Measurements from ENCODE around the gene AMBP.
"Not testable (repeated sequence)": the region's sequence is repeated elsewhere in the genome, so short reads cannot be mapped to it uniquely, and the experiment has no call there.

AMBP gene

DNA sequence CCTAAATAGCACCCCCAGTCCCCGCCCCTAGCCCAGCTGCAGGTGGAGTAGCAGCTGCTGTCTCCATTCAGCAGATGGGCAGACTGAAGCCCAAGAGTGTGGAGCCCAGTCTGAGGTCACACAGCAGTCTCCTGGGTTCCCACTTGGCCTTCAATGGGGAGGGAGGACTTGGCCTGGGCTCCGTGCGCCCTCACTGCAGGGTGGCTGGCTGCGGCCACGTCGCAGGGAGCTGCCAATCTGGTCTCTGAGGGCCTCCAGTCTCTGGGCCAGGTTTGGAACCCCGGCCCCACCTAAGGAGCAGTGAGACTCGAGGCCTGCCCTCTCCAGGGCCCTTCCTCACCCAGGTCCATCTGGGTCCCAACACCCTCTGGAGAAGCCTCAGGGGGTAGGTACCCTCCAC, 13.6 kb upstream of the AMBP start:
- no peak for DNase-seq (ENCODE audit: low read depth)

DNA sequence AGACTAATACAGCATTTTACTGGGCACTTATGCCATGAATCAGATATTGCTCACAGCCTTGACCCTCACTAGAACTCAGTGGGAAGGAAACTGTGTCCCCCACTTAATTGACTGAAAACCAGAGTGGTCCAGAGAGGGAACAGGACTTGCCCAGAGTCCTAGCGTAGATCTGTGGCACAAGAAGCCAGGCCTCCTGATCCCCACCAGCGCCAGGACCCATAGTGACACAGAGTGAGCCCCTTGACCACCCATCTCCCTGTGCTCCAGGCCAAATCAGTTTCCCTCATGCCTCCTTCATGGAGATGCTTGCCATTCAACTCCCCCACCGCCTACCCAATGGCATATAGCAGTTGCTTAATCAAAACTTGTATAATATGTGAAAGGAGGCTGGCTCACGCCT, 12.7 kb upstream of the AMBP start:
- no peak for DNase-seq (ENCODE audit: low read depth)

DNA sequence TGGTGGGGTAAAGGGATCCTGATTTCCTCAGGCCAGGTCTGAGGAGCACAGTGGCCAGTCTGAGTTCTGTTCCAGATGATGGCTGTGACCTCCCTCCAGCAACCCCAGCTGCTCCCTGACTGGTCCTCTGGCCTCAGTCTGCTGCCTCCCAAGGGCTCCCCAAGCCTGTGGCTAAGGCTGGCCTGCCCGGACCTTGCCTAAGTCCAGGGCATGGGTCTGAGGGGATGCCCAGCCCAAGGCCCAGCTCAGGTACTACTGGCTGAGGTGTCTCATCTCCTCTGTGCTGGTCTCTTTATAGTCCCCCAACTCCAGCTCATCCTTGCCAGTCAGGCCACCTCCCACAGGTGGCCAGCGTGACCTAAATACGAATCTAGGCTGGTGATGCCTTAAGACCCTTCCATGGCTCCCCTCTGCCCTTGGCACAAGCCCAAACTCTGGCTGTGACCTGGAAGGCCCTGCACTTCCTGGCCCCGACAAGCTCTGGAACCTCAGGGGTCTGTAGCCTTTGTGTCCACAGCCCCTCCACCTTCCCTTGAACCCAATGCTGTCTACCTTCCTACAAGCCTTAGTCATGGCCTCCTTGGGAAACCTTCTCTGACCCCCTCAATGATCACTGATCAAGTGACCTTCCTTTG, 11.2 kb upstream of the AMBP start:
- DNase-seq (ENCODE audit: low read depth), result no peak

DNA sequence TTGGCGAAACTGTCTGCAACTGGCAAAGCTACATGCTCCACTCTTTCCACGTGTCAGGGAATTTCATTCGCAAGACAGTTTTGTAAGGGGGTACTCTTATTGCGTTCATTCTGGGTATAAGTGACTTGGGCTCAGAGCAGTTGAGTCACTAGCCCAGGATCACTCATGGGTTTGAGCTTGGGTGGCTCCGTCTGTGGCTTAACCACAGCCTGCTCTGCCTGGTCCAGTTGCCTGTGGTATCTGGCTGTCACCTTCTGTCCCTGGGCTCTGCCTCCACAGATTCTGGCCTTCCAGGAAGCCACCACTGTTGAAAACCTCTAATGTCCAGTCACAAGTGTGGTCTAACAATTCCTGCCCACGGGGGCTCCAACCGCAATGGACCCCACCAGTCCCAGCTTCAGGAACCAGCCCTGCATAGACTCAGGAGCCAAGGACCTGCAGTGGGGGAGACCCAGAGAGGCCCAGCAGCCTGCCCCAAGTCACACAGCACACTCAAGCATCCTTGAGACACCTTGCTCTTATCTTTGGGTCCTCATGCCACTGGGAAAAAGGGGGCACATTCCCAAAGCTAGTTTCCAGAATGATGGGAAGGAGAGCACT, 10.6 kb upstream of the AMBP start:
- DNase-seq (ENCODE audit: low read depth), result no peak

DNA sequence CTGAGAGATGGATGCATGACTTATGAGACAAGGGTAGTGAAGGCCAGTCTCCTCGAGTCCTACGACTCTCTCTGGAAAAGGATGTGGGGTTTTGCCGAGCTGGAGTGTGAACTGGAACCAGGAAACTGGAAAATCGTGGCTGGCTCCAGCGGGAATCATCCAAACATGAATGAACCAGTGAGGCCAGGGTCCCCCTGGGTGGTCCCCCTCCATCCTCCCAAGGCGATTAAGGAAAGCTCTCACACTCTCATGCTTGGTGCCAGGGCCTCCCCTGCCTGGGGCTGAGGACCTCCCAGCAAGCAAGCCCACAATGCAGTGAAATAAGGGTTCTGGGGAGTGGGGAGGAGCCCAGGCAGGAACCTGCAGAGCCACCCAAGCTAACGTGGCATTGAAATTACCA, 9.6 kb upstream of the AMBP start:
- no peak for DNase-seq (ENCODE audit: low read depth)

DNA sequence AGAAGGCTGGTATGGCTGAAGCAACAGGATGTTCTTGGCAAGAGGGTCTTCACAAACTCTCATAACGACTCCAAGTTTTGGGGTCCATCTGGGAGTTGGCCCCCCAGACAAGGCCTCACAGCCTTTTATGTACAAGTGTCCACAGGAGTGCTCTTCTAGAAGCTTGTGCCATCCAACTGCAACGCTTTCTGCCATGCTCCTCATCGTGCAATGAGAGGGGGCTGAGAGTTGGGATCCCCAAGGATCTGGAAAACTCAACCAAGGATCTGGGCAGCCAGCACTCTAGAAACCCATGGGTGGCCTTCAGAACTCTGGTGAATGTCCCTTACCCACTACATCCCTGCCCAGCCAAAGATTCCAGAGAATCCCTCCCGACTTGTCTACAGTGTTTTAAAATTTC, 8.5 kb upstream of the AMBP start:
- DNase-seq (ENCODE audit: low read depth), result no peak

DNA sequence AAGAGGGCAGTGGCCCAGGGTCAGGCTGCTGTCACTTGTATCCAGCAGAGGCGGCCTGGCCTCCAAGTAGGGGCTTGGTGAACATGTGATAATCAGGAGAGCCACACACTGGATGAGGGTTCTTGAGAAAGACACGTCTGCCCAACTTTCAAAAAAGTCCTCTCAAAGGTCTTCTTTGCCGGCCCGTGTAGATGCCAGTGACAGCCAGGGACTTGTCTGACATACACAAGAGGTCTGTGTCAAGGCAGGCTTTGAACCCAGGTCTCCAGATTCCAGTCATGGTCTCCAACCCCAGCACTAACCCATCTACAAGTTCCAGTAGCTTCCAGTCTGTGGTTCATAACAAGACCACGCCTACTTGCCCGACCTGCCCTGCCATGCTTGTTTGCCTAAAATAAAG, 7.9 kb upstream of the AMBP start:
- DNase-seq (ENCODE audit: low read depth), result no peak

DNA sequence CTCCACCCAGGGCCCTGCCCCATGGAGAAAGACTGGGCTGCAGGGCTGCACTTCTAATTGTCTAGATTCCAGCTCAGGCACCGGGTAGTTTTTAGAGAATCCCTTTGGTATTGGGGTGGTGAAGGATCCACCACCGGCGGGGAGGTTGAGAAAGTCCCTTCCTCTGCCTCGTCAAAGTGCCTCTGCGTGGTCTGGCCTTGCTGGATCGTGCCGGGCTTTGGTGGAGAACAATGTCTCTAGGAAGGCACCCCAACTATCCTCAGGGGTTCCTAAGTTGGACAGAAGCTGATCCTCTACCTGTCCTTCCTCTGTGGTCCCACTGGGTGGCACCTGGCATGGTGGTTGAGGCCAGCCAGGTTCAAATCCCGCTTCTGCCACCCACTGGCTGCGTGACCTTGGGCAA, 7.3 kb upstream of the AMBP start:
- no peak for DNase-seq (ENCODE audit: low read depth)

DNA sequence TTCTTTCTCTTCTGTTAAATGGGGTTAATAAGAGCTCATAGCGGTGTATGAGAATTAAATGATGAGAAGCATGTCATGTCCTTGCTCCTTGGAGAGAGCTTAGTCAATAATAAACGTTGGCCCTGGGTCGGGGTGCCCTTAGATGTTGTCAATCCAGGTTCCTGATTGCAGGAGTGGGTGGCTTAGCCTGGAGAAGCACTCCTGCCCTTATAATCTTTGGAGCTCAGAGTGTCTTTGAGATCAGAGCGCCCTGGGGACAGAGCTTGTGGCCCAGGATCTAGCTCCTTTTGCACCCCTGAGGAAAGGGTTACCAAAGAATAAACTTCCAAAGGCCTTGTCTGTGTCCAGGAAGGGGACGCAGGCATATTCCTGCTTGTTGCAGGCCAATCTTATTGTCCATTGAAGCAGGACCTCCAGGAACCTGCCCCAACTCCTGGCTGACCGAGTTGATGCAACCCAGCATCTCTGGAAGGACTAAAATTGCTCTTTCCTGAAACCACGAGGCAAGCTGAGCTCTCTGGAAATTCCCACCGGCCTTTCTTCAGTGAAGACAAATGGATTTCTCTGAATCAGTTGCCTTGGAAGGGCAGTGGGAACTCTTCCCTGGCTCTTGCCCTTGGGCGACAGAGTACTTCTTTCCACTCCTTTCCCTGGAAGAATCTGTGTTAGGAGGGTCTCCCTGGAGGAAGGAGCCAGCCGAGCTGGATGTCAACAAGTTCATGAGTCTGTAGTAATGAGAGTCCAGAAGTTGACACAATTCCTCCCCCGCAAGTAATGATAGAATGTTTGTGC, 6.4 kb upstream of the AMBP start:
- no peak for DNase-seq (ENCODE audit: low read depth)

DNA sequence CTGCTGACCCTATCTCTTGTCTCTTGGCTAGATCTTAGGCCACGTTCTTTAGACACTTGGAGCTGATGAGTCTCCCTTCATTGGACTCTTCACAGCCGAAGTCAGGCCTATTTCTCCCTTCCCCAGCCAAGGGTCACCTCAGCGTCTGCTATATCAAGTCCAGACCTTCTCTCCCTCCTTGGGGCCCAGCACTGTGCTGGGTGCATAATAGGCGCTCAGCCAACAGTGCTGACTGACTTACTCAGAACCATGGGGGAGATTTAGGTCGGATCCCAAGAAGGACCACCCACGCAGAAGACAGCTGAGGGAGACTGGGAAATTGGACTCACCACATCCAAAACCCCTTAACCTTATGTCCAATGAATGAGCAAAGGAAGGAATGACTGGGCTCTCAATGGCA, 5.6 kb upstream of the AMBP start:
- DNase-seq (ENCODE audit: low read depth), result no peak

DNA sequence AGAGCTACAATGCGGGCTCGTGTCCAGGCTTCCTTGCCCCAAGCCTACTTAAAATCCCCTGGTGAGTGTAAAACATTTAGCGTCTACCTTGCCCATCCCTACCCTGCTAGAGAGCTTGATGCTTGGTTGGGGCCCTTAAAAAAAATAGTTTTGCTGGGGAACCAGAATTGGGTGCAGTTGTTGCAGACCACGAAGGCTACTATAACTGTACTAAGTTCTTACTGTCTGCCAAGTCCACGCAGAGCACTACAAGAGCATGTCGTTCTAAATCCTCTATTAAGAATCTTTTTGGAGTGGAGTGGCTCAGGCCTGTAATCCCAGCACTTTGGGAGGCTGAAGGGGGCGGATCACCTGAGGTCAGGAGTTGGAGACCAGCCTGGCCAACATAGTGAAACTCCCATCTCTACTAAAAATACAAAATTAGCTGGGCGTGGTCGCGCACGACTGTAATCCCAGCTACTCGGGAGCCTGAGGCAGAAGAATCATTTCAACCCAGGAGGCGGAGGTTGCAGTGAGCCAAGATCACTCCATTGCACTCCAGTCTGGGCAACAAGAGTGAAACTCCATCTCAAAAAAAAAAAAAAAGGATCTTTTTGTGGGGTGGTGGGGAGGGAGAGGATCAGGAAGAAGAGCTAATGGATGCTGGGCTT, 4.8 kb upstream of the AMBP start:
- not testable (repeated sequence) for DNase-seq (ENCODE audit: low read depth)

DNA sequence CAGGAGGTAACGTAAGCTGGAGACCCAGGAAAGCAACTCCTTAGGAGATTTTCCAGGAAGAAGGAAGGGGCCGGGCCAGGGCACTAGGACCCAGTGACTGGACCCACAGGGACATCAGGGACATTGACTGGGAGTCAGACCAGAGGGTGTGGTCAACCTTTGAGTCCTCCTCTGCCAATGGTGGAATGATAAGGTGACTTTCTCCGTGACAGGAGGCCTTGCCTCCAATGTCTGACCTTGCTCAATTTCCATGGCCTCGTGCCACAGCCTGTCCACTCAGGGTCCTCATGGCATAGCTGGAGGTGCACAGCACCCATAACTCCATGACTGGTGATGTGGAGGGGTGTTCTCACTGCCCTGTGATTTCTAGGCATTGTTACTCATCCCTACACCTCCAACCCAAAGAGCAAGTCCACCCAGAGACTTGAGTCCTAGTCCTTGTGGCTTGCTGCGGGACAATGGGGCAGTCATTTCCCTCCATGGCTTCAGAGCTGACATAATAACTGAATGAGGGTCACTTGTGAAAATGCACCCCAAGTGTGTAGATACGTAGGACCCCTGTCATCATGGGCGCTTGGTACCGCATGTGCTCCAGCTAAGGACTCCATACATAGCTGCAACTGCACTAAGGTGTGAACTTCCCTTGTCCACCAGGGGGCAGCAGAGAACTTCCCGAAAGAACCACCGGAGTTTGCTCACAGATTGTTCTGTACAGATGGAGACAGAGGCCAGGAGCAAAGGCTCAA, 4.1 kb upstream of the AMBP start:
- DNase-seq (ENCODE audit: low read depth), result peak; percentile 84

DNA sequence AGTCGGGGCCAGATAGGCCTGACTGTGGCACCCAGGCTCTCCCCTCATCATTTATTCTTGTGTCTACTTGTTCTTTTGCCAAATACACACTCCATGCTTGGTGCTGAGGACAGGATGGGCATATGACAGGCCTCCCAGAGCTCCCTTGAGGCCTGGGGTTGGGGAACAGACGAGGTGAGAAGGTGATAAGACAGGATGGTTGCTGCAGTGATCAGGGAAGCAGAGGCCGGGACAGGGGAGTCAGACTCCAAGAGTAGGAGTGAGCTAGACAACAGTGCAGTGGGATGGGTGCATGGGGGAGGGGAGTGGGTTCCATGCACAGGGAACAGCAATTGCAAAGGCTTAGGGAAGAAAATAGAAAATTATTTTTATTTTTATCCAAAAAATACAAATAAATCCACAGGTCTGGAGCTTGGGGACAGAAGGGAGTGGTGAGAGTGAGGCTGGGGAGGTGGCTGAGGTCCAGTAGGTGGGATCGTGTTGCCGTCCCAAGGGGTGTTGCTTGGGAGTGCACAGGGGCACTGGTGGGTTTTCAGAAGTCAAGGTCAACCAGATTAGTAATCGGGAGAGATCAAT, 3.4 kb upstream of the AMBP start:
- no peak for DNase-seq (ENCODE audit: low read depth)

DNA sequence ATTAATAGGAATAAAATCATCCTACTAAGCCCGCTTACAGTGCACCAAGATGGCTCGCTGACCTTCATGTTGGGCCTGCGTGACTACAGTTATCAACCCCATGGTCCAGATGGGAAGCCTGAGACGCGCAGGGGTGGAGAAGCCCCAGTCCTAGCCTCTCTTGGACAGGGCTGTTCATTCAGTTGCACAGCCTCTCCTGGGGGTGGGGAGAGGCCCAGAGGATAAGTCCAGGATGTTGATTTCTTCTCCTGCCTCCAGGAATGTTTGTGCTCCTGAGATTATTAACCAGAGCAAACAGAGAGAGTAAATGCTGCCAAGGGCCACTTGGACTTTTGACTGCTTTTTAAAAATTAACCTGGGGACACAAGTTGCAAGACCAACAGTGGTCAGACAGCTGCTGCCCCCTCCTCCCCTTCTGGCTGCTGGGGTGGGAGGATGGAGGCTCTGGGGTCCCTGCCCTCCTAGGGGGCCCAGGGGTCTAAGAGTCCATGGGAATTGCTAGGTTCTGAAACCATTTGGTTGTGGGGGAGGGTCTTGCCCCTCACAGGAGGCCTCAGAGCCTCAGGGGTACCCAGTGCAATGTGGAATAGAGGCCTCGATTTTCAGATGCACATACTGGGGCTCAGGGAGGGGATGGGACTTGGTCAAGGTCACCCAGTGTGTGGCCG, 2.8 kb upstream of the AMBP start:
- DNase-seq (ENCODE audit: low read depth), result no peak

DNA sequence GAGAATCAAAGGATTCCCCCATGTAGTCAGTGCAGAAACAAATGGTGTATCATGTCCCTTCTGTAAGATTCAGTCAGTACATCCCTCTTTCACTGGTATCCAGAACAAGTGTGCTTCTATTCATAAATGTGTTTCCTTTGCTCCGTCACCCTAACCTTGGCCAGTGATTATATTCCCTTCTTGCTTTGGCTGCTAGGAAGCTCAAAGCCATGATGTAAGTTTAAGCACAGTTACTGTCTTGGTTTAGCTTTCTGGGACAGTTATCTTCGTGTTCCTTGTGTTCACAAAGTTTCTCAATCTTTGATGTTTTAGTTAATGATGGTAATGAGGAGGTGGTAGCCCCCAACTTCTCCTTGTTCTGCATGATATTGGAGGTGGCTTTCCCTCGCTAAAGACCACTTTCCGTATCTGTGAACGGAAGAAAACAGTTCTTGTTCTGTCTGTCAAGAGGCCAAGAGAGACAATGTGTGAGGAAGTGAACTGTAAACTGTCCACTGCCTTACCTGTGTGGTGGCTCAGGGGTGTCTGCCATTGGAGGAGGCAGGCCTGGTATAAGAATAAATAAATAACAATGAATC, 2.2 kb upstream of the AMBP start:
- no peak for DNase-seq (ENCODE audit: low read depth)

DNA sequence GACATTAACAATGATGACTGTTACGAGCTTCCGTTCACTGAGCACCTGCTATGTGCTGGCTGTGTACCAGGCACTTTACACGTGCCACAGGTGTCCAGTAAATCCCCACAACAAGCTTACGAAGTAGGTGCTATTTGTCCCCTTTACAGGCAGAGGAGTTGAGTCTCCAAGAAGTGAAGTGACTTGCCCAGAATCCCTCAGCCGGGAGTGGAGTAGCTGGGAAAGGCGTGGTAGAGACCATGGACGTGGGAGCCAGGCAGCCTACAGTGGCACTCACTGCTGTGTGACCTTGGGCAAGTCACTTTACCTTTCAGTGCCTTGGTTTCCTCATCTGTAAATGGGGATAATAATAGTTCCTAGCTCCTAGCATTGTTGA, 669 bp upstream of the AMBP start:
- DNase-seq (ENCODE audit: low read depth), result no peak

DNA sequence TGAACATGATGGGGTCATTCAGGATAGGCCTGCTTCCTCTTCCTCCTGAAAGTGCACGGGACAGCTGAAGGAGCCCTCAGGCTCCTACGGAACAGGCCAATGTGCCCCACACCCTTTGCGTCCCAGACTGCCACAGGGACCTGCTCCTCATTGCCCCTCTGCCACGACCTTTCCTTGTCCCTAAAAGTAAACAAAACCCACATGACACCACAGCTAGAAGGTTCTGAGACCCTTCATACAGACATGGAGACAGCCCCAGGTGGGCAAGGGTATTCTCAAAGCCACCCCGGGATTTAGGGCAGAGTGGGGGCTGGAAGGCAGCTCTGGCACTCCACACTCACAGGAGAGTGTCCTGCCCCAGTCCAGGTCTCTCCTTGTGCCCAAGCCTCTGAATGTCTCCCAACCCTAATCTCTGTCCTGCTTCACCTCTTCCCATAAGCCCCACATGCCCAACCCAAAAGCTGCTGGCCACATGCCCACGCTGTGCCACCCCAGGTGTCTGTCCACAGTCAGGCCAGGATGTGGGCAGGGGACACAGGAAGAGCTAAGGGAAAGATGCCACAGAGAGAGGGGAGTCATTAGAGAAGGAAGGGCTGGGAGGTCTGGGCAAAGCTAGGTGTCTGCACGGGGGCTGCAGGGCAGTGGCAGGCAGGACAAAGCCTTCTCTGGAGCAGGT, 800 bp downstream of the AMBP start:
- no peak for DNase-seq (ENCODE audit: low read depth)

DNA sequence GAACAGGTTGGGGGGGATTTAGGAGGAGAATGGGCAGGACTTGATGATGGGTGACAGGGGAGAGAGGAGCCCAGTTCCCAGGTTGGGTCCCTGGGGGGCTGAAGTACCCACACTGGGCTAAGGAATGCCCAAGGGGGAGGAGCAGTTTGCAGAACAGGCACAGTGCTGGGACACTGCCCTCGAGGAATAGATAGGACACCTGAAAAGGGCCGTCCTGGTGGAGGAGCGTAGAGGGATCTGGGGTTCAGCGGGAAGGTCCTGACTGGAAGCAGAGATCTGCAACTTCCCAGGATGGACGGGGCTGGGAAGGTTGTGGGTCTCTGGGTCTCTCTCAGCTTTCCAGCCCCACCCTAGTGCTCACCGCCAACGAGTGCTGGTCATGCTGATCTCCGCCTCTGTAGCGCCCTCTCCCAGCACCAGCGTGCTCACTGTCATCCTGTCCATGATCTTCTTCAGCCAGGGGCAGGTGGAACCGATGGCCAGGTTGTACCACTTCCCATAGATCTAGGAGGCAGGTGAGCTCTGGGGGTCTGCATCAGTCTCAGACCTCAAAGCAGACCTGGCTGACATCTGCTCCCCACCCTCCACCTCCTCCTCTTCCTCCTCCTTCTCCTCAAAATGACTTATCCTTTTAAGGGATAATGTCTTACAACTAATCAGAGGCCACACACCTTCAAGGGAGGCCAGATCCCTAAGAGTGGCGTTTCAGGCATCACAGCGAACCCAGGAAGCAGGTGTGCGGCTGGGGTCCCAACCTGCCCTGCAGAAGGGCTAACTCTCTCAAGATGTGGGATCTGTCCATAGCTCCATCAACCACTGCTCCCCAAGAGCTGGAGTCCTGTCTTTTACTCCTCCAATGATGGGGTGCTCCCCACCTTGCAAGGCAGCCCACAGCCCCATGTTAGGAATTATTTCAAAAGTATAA, 1.6 kb downstream of the AMBP start:
- no peak for DNase-seq (ENCODE audit: low read depth)

DNA sequence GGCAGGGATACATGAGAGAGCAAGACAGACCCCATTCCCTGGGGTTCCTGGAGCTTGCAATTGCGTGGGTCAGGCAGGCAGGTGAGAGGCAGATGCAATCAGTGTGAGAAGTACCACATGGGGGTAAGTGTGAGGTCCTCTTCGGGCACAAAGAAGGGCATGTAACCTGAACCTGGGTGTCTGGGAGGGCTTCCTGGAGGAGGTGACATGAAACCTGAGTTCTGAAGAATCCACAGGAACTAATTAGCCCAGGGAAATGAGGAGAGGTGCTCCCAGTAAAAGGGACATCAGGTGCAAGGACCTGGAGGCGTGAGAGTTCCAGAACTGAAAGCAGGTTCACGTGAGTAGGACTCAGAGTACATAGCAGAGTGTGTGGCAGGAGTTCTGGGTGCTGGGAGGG, 2.5 kb downstream of the AMBP start:
- no peak for DNase-seq (ENCODE audit: low read depth)

Measured in iris pigment epithelial cell (primary cell).